ENCODE measurements around the gene DBP.

DNA sequence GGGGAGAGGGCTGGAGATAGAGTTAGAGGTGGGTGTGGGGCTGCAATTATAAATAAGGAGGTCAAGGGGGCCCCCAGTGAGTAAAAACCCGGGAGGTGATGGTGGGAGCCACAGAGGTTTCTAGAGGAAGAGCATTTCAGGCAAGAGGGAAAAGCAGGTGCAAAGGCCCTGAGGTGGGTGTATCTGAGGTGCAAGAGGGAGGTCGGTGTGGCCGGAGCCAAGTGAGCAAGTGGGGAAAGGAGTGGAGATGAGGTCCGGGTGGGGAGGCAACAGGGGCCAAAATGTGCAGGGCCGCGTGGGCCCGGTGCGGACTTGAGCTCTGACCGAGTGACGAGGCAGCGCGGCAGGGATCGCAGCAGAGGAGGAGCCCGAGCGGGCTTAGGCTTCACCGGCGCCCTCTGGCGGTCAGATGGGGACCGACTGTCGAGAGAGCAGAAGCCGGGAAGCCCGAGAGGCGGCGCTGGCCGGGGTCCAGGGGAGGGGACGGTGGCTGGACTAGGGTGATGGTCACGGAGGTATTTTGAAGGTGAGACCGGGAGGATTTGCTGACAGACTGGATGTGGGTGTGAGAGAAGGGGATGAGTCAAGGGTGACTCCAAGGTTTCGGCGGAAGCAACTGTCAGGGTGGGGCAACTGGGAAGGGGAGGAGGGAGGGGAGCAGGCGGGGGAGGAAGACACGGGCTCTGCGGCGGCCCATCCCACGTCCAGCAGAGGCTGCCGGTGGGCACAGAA lies 48.3 kb downstream of the DBP start:
- TF ChIP-seq, protein P1, sequence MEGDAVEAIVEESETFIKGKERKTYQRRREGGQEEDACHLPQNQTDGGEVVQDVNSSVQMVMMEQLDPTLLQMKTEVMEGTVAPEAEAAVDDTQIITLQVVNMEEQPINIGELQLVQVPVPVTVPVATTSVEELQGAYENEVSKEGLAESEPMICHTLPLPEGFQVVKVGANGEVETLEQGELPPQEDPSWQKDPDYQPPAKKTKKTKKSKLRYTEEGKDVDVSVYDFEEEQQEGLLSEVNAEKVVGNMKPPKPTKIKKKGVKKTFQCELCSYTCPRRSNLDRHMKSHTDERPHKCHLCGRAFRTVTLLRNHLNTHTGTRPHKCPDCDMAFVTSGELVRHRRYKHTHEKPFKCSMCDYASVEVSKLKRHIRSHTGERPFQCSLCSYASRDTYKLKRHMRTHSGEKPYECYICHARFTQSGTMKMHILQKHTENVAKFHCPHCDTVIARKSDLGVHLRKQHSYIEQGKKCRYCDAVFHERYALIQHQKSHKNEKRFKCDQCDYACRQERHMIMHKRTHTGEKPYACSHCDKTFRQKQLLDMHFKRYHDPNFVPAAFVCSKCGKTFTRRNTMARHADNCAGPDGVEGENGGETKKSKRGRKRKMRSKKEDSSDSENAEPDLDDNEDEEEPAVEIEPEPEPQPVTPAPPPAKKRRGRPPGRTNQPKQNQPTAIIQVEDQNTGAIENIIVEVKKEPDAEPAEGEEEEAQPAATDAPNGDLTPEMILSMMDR (IDR thresholded peaks at IDR 0.05), result peak; percentile 93 to 96 (median 94)
- TF ChIP-seq POLR2AphosphoS5 (IDR thresholded peaks at IDR 0.05) (peak in 2 of 4 donors; percentile 18 to 39), POLR2A (IDR thresholded peaks at IDR 0.05) (no peak), EP300 (IDR thresholded peaks at IDR 0.05) (no peak)

Measured in sigmoid colon (tissue), 4 donors.